Mammary epithelial cell (primary cell): ENCODE results near the gene RFTN1.

Experiments used
- EZH2 ChIP-seq: IDR thresholded peaks from 2 replicates; pipeline ENCODE4 v1.6.1; 2012; ENCODE audit warnings: low read length, inconsistent platforms, borderline replicate concordance
- TF ChIP-seq, protein P1 (sequence below), 2 donors: IDR thresholded peaks in 1 of 2; conservative IDR thresholded peaks in 1 of 2; 2 replicates each; pipeline ENCODE4 v1.5.1; 2011 to 2012; ENCODE audit warnings: inconsistent platforms in 2 of 2, low read length in 2 of 2, mild to moderate bottlenecking in 2 of 2, control low read depth in 1 of 2, low read depth in 1 of 2; ENCODE audit not compliant: insufficient read depth in 1 of 2; ENCODE audit errors: extremely low read depth in 1 of 2

DNA sequence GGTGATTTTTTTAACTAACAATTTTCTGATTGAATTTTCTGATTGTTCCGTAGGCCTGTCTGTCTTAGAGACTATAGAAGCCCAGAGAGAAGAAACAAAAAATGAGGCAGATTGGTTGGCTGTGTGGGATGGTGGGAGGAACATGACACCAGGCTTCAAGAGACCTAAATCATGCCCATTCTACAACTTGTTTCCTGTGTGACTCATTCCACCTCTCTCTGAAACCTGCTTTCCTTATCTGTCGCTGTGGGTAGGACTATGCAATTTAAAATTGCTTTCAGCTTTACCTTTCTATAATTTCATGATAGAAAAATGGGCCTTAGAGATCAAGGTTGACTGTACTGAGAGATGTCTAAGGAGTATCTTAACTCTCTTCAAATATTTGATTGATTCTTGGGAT is 203.9 kb downstream of the RFTN1 start:
- TF ChIP-seq EZH2 = no peak
- TF ChIP-seq, protein P1, sequence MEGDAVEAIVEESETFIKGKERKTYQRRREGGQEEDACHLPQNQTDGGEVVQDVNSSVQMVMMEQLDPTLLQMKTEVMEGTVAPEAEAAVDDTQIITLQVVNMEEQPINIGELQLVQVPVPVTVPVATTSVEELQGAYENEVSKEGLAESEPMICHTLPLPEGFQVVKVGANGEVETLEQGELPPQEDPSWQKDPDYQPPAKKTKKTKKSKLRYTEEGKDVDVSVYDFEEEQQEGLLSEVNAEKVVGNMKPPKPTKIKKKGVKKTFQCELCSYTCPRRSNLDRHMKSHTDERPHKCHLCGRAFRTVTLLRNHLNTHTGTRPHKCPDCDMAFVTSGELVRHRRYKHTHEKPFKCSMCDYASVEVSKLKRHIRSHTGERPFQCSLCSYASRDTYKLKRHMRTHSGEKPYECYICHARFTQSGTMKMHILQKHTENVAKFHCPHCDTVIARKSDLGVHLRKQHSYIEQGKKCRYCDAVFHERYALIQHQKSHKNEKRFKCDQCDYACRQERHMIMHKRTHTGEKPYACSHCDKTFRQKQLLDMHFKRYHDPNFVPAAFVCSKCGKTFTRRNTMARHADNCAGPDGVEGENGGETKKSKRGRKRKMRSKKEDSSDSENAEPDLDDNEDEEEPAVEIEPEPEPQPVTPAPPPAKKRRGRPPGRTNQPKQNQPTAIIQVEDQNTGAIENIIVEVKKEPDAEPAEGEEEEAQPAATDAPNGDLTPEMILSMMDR (conservative IDR thresholded peaks at IDR 0.05 in 1 of 2, IDR thresholded peaks at IDR 0.05 in 1 of 2; ENCODE audit: extremely low read depth in 1 of 2, insufficient read depth in 1 of 2, low read depth in 1 of 2, low read length in 2 of 2) = no peak
